G401.6 (cell line): ENCODE results near the gene TRPM6.
"Not testable (repeated sequence)": the region's sequence is repeated elsewhere in the genome, so short reads cannot be mapped to it uniquely, and the experiment has no call there.

Source experiments
- FAIRE-seq: peaks from 2 replicates; lab custom pipeline; 2012; peaks lifted over from hg19 to GRCh38; lab: Jason Lieb, UNC

Gene TRPM6

GRCh38 chr9:74856989-74857388, 30.7 kb downstream of the TRPM6 start:
- no peak for FAIRE-seq

DNA sequence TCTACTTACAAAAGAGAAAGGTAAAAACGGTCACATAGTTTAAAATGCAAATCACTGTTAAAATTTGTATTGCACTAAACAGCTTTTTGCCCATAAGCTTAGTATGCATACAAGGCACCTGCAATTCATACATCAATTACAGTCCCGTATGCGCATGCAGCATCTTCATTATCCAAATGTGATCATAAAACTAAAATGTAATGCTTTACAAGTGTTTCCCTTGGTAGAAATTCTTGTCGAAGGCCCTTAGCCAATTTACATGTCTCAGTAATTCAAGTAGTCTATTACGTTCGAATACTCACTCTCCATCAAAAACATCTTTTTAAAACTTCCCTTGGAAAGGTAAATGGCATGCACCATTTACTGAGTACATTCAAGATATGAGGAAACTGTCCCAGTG, 32.6 kb downstream of the TRPM6 start:
- no peak for FAIRE-seq

- FAIRE-seq = not testable (repeated sequence)
Observed at GRCh38 chr9:74853024-74853423, 34.7 kb downstream of the TRPM6 start.

GRCh38 chr9:74848153-74848525, 39.6 kb downstream of the TRPM6 start:
- FAIRE-seq = no peak

GRCh38 chr9:74847478-74848152, 40.1 kb downstream of the TRPM6 start:
- no peak for FAIRE-seq

DNA sequence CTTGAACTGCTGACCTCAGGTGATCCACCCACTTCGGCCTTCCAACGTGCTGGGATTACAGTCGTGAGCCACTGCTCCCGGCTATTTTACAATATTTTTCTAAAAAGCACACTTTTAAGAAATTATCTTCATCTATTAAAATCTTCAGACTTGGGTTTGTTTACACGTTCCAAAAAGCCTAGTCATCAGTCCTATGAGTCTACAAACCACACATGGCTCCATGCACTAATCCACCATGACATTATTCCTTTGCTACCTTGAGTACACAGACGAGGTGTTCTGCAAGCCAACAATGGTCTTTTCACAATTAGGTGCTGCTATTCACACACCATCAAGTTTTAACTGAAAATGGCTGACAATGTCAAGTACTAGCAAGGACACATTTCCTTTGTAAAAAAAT, 41.0 kb downstream of the TRPM6 start:
- no peak for FAIRE-seq

GRCh38 chr9:74838351-74838750, 49.4 kb downstream of the TRPM6 start:
- no peak for FAIRE-seq

DNA sequence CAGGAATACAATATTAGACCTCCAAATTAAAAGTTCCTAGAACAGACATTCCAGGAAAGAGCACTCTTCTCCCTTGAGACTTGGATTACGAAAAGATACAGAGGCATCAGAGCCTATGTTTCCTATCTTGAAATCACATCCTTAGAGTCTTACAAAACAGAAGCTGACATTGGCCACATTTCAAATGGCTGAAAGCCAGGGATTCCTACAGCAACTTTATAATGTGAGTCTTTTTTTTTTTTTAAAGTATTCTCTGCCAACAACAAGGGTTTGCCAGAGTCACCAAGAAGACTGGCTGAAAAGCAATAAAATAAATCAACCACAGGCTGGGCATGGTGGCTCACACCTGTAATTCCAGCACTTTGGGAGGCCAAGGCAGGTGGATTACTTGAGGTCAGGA, 63.1 kb downstream of the TRPM6 start:
- FAIRE-seq = no peak

DNA sequence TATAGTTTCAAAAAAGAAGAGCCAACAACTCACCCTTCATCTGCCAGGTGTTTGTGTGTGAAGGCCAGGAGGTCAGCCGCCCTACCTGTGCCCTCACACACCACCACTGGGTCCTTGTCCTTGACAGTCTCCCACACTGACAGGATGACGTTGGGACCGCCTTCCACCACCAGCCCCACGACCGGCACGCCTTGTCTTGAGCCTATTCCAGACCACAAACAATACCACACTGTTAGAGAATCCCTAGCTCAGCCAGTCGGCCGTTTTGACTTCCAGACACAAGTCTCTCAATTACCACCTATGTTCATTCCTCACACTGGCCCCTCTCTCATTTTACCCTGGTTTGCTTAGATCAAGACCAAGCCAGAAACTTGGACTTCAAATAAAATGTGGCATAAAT, 66.1 kb downstream of the TRPM6 start:
- no peak for FAIRE-seq

- no peak for FAIRE-seq
Observed at GRCh38 chr9:74817816-74818215, 69.9 kb downstream of the TRPM6 start.

DNA sequence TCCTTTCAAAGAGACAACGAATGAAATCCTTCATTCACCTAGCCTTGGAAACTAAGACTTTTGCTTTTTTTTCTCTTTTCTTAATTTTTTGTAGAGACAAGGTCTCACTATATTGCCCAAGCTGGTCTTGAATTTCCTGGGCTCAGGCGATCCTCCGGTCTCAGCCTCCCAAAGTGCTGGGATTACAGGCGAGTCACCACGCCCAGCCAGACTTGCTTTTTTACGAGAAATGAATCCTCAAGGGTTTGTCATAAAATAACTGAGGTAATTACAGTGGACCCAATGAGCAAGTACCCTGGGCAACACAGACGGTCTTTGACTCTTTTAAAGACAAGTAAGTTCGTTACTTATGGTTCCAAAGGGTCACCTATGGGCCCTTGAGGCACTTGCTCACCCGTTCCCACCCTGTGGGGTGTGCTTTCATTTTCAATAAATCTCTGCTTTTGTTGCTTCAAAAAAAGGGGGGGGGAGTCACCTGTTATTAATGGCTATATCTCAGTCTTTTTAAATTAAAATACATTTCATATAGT, 70.4 kb downstream of the TRPM6 start:
- no peak for FAIRE-seq

GRCh38 chr9:74810200-74810599, 77.5 kb downstream of the TRPM6 start:
- no peak for FAIRE-seq

GRCh38 chr9:74804018-74804385, 83.7 kb downstream of the TRPM6 start:
- FAIRE-seq = no peak

GRCh38 chr9:74803376-74804017, 84.2 kb downstream of the TRPM6 start:
- FAIRE-seq = no peak

GRCh38 chr9:74800226-74800625, 87.5 kb downstream of the TRPM6 start:
- FAIRE-seq = no peak

- no peak for FAIRE-seq
Observed at GRCh38 chr9:74795803-74796202, 91.9 kb downstream of the TRPM6 start.

DNA sequence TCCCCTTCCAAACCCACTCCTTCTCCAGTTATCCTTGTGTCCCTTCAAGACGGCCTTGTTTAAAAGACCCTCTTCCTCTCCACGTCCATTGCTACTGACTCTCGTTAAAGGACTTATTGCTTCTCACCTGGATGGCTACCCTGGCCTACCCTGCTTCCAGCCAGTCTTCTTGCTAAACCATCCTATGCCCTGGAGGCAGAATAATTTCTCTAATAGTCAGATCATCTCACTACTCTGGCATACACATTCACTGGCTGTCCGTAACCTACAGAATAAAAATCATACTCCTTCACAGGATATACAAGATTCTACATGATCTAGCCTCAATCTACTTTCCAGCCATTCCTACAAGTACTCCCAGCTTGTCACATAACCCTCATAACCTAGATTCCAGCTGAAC, 92.6 kb downstream of the TRPM6 start:
- no peak for FAIRE-seq

DNA sequence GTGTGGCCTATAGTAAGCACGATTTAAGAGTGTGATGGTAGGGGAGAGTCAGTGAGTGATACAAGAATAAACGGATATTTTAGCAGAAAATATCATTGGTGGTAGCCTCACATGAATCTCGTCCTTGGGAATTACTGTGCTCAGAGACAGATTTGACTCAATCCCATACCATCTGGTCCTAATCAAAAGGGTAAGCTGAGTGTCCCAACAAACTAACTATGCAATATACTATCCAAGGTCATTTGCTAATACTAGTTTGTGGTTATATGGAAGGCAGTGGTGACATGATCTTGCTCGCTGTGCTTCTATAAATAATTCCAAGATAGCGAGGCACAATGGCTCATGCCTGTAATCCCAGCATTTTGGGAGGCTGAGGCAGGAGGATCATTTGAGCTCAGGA, 103.2 kb downstream of the TRPM6 start:
- FAIRE-seq = no peak

DNA sequence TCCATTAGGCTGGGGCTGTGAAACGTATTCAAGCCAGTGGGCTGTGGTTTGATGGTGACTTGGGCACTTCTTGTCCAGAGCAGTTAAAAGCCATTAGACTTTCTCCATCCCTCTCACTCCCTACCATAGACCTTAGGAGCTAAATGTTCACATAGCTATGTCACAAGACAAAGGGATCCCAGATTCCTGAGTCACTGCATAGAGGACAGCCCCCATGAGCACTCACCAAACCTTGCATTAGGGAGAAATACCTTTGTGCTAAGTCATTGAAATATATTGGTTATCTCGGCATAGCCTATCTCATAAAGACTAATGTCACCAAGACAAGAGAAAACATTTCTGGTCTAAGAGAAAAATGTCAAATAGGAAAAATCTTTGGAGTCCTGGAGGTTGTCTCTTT, 104.3 kb downstream of the TRPM6 start:
- FAIRE-seq = no peak

DNA sequence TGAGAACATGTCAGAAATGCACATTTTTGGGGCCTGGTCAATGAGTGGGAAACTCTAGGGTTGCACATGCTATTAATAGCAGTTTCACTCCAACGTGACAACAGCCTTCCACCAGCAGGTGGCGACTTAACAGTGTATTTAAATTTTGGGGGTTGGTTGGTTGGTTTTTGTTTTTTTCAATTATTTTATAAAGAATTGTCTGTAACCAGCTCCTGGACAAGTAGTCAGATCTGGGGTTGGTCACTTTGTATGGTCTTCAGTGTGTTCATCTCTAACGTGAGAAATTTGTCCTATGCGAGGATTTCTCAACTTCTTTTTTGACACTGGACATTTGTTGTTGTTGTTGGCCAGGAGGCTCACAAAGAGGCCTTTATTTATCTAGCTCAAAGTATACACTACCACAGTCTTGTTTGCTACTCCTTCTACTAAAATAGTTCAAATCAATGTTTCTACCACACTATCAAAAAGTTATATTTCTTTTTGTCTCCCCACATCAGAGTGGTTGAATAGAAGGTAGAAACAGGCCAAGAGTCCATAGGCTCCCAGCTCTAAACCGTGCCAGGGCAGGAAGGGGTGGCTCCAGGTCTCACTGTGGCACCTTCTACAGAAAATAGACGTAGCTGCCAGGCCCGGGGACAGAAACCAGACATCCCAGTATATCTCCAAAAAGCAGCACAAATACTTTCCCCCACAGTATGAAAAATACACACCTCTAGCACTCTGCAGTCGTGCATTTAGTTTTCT, 110.4 kb downstream of the TRPM6 start:
- FAIRE-seq = peak; percentile 77

GRCh38 chr9:74775396-74775795, 112.3 kb downstream of the TRPM6 start:
- FAIRE-seq = no peak

DNA sequence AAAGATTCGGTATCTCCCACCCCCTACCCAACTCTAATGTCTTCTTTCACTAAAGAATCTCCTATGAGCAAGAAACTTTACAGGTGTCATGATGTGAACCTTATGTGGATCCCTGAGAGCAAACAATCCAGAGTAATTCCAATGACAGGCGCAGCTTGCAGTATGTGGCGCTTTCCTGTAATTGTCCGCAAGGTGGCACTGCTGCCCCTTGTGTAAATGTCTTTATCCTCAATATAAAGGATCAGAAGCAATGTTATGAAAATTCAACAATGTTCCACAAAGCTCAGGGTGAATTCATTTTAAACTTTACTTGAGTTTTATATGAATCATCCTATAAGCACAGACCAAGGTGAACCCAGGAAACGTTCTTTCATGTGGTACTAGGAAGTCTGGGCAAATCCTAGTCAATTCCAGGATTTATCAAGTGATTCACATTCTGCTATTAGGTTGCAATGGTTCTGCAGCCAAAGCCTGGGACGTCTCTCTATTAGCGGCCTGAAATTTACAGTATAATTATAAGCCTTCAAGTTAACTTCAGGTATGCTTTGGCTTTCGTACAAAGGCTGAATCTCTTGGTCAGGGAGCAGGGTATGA, 113.7 kb downstream of the TRPM6 start:
- FAIRE-seq = peak; percentile 85

DNA sequence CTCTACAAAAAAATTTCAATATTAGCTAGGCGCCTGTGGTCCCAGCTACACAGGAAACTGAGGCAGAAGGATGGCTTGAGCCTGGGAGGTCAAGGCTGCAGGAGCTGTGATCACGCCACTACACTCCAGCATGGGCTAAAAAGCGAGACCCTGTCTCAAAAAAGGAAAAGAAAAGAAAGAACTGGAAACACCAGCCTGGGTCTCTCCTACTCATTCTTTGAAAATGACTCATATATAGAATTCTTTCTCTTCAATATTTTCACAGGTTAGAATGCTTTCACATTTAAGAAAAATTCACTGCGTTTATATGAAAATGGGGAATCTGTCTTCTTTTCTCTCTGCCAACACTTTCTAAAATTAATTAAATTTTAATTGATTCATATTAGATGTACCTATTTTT, 115.6 kb downstream of the TRPM6 start:
- no peak for FAIRE-seq
